HEK293 (cell line): ENCODE data around the gene IMMP2L.

Experiments
- BCL11A ChIP-seq: fragments of 450-650 bp; formaldehyde crosslinking; IDR thresholded peaks from 2 replicates; pipeline ENCODE4 v1.5.1; 2016; ENCODE audit warnings: low read depth, missing biosample characterization, missing genetic modification characterization
- CTCF ChIP-seq: fragments of 450-650 bp; formaldehyde crosslinking; IDR thresholded peaks from 2 replicates; pipeline ENCODE4 v1.5.1; 2016; ENCODE audit warnings: missing biosample characterization, missing genetic modification characterization
- GLIS1 ChIP-seq: fragments of 450-650 bp; formaldehyde crosslinking; IDR thresholded peaks from 2 replicates; pipeline ENCODE4 v1.5.1; 2016; ENCODE audit warnings: missing biosample characterization, missing genetic modification characterization
- PATZ1 ChIP-seq: fragments of 450-650 bp; formaldehyde crosslinking; IDR thresholded peaks from 2 replicates; pipeline ENCODE4 v1.5.1; 2016; ENCODE audit warnings: missing biosample characterization, missing genetic modification characterization
- YY1 ChIP-seq: fragments of 450-650 bp; formaldehyde crosslinking; IDR thresholded peaks from 2 replicates; pipeline ENCODE4 v1.5.1; 2018; ENCODE audit warnings: missing biosample characterization, missing genetic modification characterization
- ZBTB20 ChIP-seq: fragments of 450-650 bp; formaldehyde crosslinking; IDR thresholded peaks from 2 replicates; pipeline ENCODE4 v1.5.1; 2016; ENCODE audit warnings: missing biosample characterization, missing genetic modification characterization
- ZNF362 ChIP-seq: fragments of 450-650 bp; formaldehyde crosslinking; IDR thresholded peaks from 2 replicates; pipeline ENCODE4 v1.5.1; 2016; ENCODE audit warnings: missing biosample characterization, missing genetic modification characterization
- ZNF48 ChIP-seq: fragments of 450-650 bp; formaldehyde crosslinking; IDR thresholded peaks from 2 replicates; pipeline ENCODE4 v1.5.1; 2016; ENCODE audit warnings: missing biosample characterization, missing genetic modification characterization
- ZNF510 ChIP-seq: fragments of 450-650 bp; formaldehyde crosslinking; IDR thresholded peaks from 2 replicates; pipeline ENCODE4 v1.5.1; 2018; ENCODE audit warnings: mild to moderate bottlenecking, missing genetic modification characterization, missing biosample characterization; ENCODE audit not compliant: insufficient replicate concordance
- ZNF704 ChIP-seq: fragments of 450-650 bp; formaldehyde crosslinking; IDR thresholded peaks from 2 replicates; pipeline ENCODE4 v1.5.1; 2016; ENCODE audit warnings: missing biosample characterization, missing genetic modification characterization
- ZNF843 ChIP-seq: fragments of 450-650 bp; formaldehyde crosslinking; IDR thresholded peaks from 2 replicates; pipeline ENCODE4 v1.5.1; 2016; ENCODE audit warnings: missing biosample characterization, missing genetic modification characterization

- TF ChIP-seq YY1 (tag by site-specific recombination) (no peak), CTCF (tag by site-specific recombination) (no peak), GLIS1 (tag by site-specific recombination) (no peak), ZNF704 (no peak), ZNF843 (tag by site-specific recombination) (no peak), ZNF510 (no peak), ZNF48 (no peak), ZNF362 (tag by site-specific recombination) (no peak), PATZ1 (tag by site-specific recombination) (no peak), BCL11A (no peak), ZBTB20 (no peak)
Observed at GRCh38 chr7:111038185-111038584, 524.1 kb downstream of the IMMP2L start.
